Measurements from ENCODE around the gene HIP1. TPM values are rescaled to one million over a fixed set of nuclear protein-coding genes. Genes with fewer than 3 reads are reported as not detected.

Gene HIP1
- total and polyA plus RNA-seq, 2 of the 13 experiments (the other 11 are each of a cell fraction or from before 2014, with no cell fraction given) = 4.5 to 6.2 TPM

- 97% methylated on average over 4 of the region's 4 CpGs for WGBS (ENCODE audit: low lambda C conversion rate)
- Histone ChIP-seq H3K79me2 (ENCODE audit: insufficient read depth, low read length) (no peaks in the 10 kb centered on the region), H4K20me1 (ENCODE audit: insufficient read depth, low read length) (no peaks in the 10 kb centered on the region), H3K4me3 (replicated peaks in 1 of 3; ENCODE audit: insufficient read depth in 1 of 3, low read depth in 2 of 3, low read length in 3 of 3) (no peak overlapping the region), H3K36me3 (replicated peaks in 1 of 2; ENCODE audit: control insufficient read depth in 1 of 2, insufficient read depth in 2 of 2, low read length in 2 of 2) (no peaks in the 10 kb centered on the region), H3K4me1 (ENCODE audit: insufficient read depth, low read length) (peaks cover 6% of the 10 kb centered on the region; the same call in 1 of the 2 replicates), H3K27me3 (ENCODE audit: control insufficient read depth in 1 of 2, insufficient read depth in 2 of 2, low read length in 2 of 2) (no peaks in the 10 kb centered on the region), H3K9me3 (ENCODE audit: low read length) (no peaks in the 10 kb centered on the region), H3K9ac (ENCODE audit: insufficient read depth, low read depth, low read length) (no peak overlapping the region), H2AFZ (ENCODE audit: low read length) (no peak overlapping the region), H3K4me2 (ENCODE audit: low read depth, low read length) (no peak overlapping the region), H3K27ac (ENCODE audit: extremely low read length, insufficient read depth, low read length) (no peak overlapping the region)
- no TSS peak for BruUV-seq (replicated peaks)
- CTCF ChIA-PET (ENCODE audit: low intra/inter-chr PET ratio, low total read pairs) = no interaction called here
- DNase-seq (ENCODE audit: low spot score) (no peak), ATAC-seq (no peak), FAIRE-seq (no peak)
- POLR2A ChIA-PET = no interaction called here
- intact Hi-C loops (cut with micrococcal nuclease; ENCODE audit: unreplicated experiment) (no loop called here), in situ Hi-C loops (cut with HindIII; ENCODE audit: extremely low pct_ligation_motif_present, low pct_unique_long_range_greater_than_20kb) (no loop called here)
- no peak for TF ChIP-seq MEIS1 (CRISPR knock-in tag; IDR thresholded peaks at IDR 0.05; ENCODE audit: borderline replicate concordance)
- no peak for TF ChIP-seq CAMTA2 (CRISPR knock-in tag; IDR thresholded peaks at IDR 0.05; ENCODE audit: borderline replicate concordance)
These were observed 36.2 kb downstream of the HIP1 start for GRCh38 chr7:75702515-75702914.

GRCh38 chr7:75699993-75700392 is 38.7 kb downstream of the HIP1 start:
- no peaks in the 10 kb centered on the region for H4K20me1 ChIP-seq (ENCODE audit: insufficient read depth, low read length)
- intact Hi-C loops (cut with micrococcal nuclease; ENCODE audit: unreplicated experiment) (no loop called here), in situ Hi-C loops (cut with HindIII; ENCODE audit: extremely low pct_ligation_motif_present, low pct_unique_long_range_greater_than_20kb) (no loop called here)
- H3K27ac ChIP-seq (ENCODE audit: extremely low read length, insufficient read depth, low read length) = no peak overlapping the region
- H3K4me3 ChIP-seq (replicated peaks in 1 of 3; ENCODE audit: insufficient read depth in 1 of 3, low read depth in 2 of 3, low read length in 3 of 3) = no peak overlapping the region
- POLR2A ChIA-PET = no interaction called here
- no peaks in the 10 kb centered on the region for H3K27me3 ChIP-seq (ENCODE audit: control insufficient read depth in 1 of 2, insufficient read depth in 2 of 2, low read length in 2 of 2)
- H3K4me1 ChIP-seq (ENCODE audit: insufficient read depth, low read length) = peaks cover 6% of the 10 kb centered on the region; the same call in 1 of the 2 replicates
- no peak for TF ChIP-seq ZBTB37 (CRISPR knock-in tag; IDR thresholded peaks at IDR 0.05)
- no peak for TF ChIP-seq TOPORS (CRISPR knock-in tag; IDR thresholded peaks at IDR 0.05)
- no peak for TF ChIP-seq CENPX (CRISPR knock-in tag; IDR thresholded peaks at IDR 0.05)
- TF ChIP-seq TARDBP (CRISPR knock-in tag; IDR thresholded peaks at IDR 0.05) = no peak
- TF ChIP-seq ZNF382 (CRISPR knock-in tag; IDR thresholded peaks at IDR 0.05; ENCODE audit: borderline replicate concordance) = no peak
- no peak for TF ChIP-seq ETV5 (CRISPR knock-in tag; IDR thresholded peaks at IDR 0.05; ENCODE audit: borderline replicate concordance)
- CTCF ChIA-PET (ENCODE audit: low intra/inter-chr PET ratio, low total read pairs) = no interaction called here
- no peak for FAIRE-seq
- H3K79me2 ChIP-seq (ENCODE audit: insufficient read depth, low read length) = no peaks in the 10 kb centered on the region
- ATAC-seq = no peak
- no peak for DNase-seq (ENCODE audit: low spot score)
- BruUV-seq (replicated peaks) = no TSS peak
- H3K4me2 ChIP-seq (ENCODE audit: low read depth, low read length) = no peak overlapping the region
- H3K9me3 ChIP-seq (ENCODE audit: low read length) = no peaks in the 10 kb centered on the region
- no peak overlapping the region for H3K9ac ChIP-seq (ENCODE audit: insufficient read depth, low read depth, low read length)
- no peak overlapping the region for H2AFZ ChIP-seq (ENCODE audit: low read length)
- no peaks in the 10 kb centered on the region for H3K36me3 ChIP-seq (replicated peaks in 1 of 2; ENCODE audit: control insufficient read depth in 1 of 2, insufficient read depth in 2 of 2, low read length in 2 of 2)
- WGBS (ENCODE audit: low lambda C conversion rate) = 84% methylated on average over 12 of the region's 12 CpGs

Measured in HepG2 (cell line).